ENCODE measurements around the gene IGF1R.

The IGF1R gene

GRCh38 chr15:98723195-98723594 is 74.9 kb downstream of the IGF1R start:
- H3K4me3 ChIP-seq (ENCODE audit: low read depth in 1 of 2, low read length in 2 of 2), result no peak overlapping the region
- H3K4me1 ChIP-seq (ENCODE audit: control insufficient read depth in 1 of 2, insufficient read depth in 2 of 2, low read length in 2 of 2), result peaks cover 28 to 44% of the 10 kb centered on the region in 2 donors
- no peaks in the 10 kb centered on the region for H3K9me3 ChIP-seq (ENCODE audit: control insufficient read depth in 1 of 2, low read length in 2 of 2)
- no peaks in the 10 kb centered on the region for H3K36me3 ChIP-seq (ENCODE audit: control insufficient read depth in 1 of 2, insufficient read depth in 2 of 2, low read length in 2 of 2)
- H3K27me3 ChIP-seq (ENCODE audit: control insufficient read depth in 1 of 2, insufficient read depth in 2 of 2, low read length in 2 of 2), result no peaks in the 10 kb centered on the region
- H3K27ac ChIP-seq (ENCODE audit: low read depth, low read length), result no peak overlapping the region
- no peak overlapping the region for H3K9ac ChIP-seq (ENCODE audit: low read depth in 1 of 2, low read length in 2 of 2)

- Histone ChIP-seq H3K27me3 (ENCODE audit: control insufficient read depth in 1 of 2, insufficient read depth in 2 of 2, low read length in 2 of 2) (no peaks in the 10 kb centered on the region), H3K4me3 (ENCODE audit: low read depth in 1 of 2, low read length in 2 of 2) (peak overlapping the region in 1 of 2 donors; percentile 45), H3K9ac (ENCODE audit: low read depth in 1 of 2, low read length in 2 of 2) (no peak overlapping the region), H3K4me1 (ENCODE audit: control insufficient read depth in 1 of 2, insufficient read depth in 2 of 2, low read length in 2 of 2) (peaks cover 30 to 52% of the 10 kb centered on the region in 2 donors), H3K36me3 (ENCODE audit: control insufficient read depth in 1 of 2, insufficient read depth in 2 of 2, low read length in 2 of 2) (no peaks in the 10 kb centered on the region), H3K9me3 (ENCODE audit: control insufficient read depth in 1 of 2, low read length in 2 of 2) (no peaks in the 10 kb centered on the region), H3K27ac (ENCODE audit: low read depth, low read length) (peak overlapping the region; percentile 37)
Observed at GRCh38 chr15:98724048-98724447, 75.7 kb downstream of the IGF1R start.

GRCh38 chr15:98724494-98724893 is 76.2 kb downstream of the IGF1R start:
- H3K9ac ChIP-seq (ENCODE audit: low read depth in 1 of 2, low read length in 2 of 2), result no peak overlapping the region
- H3K4me1 ChIP-seq (ENCODE audit: control insufficient read depth in 1 of 2, insufficient read depth in 2 of 2, low read length in 2 of 2), result peaks cover 30 to 55% of the 10 kb centered on the region in 2 donors
- peak overlapping the region; percentile 37 for H3K27ac ChIP-seq (ENCODE audit: low read depth, low read length)
- H3K4me3 ChIP-seq (ENCODE audit: low read depth in 1 of 2, low read length in 2 of 2), result peak overlapping the region in 1 of 2 donors; percentile 45
- H3K27me3 ChIP-seq (ENCODE audit: control insufficient read depth in 1 of 2, insufficient read depth in 2 of 2, low read length in 2 of 2), result no peaks in the 10 kb centered on the region
- H3K9me3 ChIP-seq (ENCODE audit: control insufficient read depth in 1 of 2, low read length in 2 of 2), result no peaks in the 10 kb centered on the region
- H3K36me3 ChIP-seq (ENCODE audit: control insufficient read depth in 1 of 2, insufficient read depth in 2 of 2, low read length in 2 of 2), result no peaks in the 10 kb centered on the region

GRCh38 chr15:98725874-98726273 is 77.5 kb downstream of the IGF1R start:
- Histone ChIP-seq H3K9ac (ENCODE audit: low read depth in 1 of 2, low read length in 2 of 2) (no peak overlapping the region), H3K4me3 (ENCODE audit: low read depth in 1 of 2, low read length in 2 of 2) (no peak overlapping the region), H3K36me3 (ENCODE audit: control insufficient read depth in 1 of 2, insufficient read depth in 2 of 2, low read length in 2 of 2) (no peaks in the 10 kb centered on the region), H3K9me3 (ENCODE audit: control insufficient read depth in 1 of 2, low read length in 2 of 2) (no peaks in the 10 kb centered on the region), H3K27me3 (ENCODE audit: control insufficient read depth in 1 of 2, insufficient read depth in 2 of 2, low read length in 2 of 2) (no peaks in the 10 kb centered on the region), H3K4me1 (ENCODE audit: control insufficient read depth in 1 of 2, insufficient read depth in 2 of 2, low read length in 2 of 2) (peaks cover 30 to 58% of the 10 kb centered on the region in 2 donors), H3K27ac (ENCODE audit: low read depth, low read length) (no peak overlapping the region)

GRCh38 chr15:98727115-98728040 is 79.0 kb downstream of the IGF1R start:
- H3K4me3 ChIP-seq (ENCODE audit: low read depth in 1 of 2, low read length in 2 of 2), result peak overlapping the region in 1 of 2 donors; percentile 44
- H3K27me3 ChIP-seq (ENCODE audit: control insufficient read depth in 1 of 2, insufficient read depth in 2 of 2, low read length in 2 of 2), result no peaks in the 10 kb centered on the region
- H3K9me3 ChIP-seq (ENCODE audit: control insufficient read depth in 1 of 2, low read length in 2 of 2), result no peaks in the 10 kb centered on the region
- no peaks in the 10 kb centered on the region for H3K36me3 ChIP-seq (ENCODE audit: control insufficient read depth in 1 of 2, insufficient read depth in 2 of 2, low read length in 2 of 2)
- H3K27ac ChIP-seq (ENCODE audit: low read depth, low read length), result peak overlapping the region; percentile 72
- H3K4me1 ChIP-seq (ENCODE audit: control insufficient read depth in 1 of 2, insufficient read depth in 2 of 2, low read length in 2 of 2), result peaks cover 30 to 57% of the 10 kb centered on the region in 2 donors
- H3K9ac ChIP-seq (ENCODE audit: low read depth in 1 of 2, low read length in 2 of 2), result peak overlapping the region; percentile 1 to 33

GRCh38 chr15:98728082-98728810 is 79.9 kb downstream of the IGF1R start:
- no peaks in the 10 kb centered on the region for H3K36me3 ChIP-seq (ENCODE audit: control insufficient read depth in 1 of 2, insufficient read depth in 2 of 2, low read length in 2 of 2)
- H3K9ac ChIP-seq (ENCODE audit: low read depth in 1 of 2, low read length in 2 of 2), result peak overlapping the region in 1 of 2 donors; percentile 33
- no peaks in the 10 kb centered on the region for H3K27me3 ChIP-seq (ENCODE audit: control insufficient read depth in 1 of 2, insufficient read depth in 2 of 2, low read length in 2 of 2)
- H3K4me3 ChIP-seq (ENCODE audit: low read depth in 1 of 2, low read length in 2 of 2), result no peak overlapping the region
- no peaks in the 10 kb centered on the region for H3K9me3 ChIP-seq (ENCODE audit: control insufficient read depth in 1 of 2, low read length in 2 of 2)
- peaks cover 28 to 48% of the 10 kb centered on the region in 2 donors for H3K4me1 ChIP-seq (ENCODE audit: control insufficient read depth in 1 of 2, insufficient read depth in 2 of 2, low read length in 2 of 2)
- H3K27ac ChIP-seq (ENCODE audit: low read depth, low read length), result peak overlapping the region; percentile 48

- Histone ChIP-seq H3K27me3 (ENCODE audit: control insufficient read depth in 1 of 2, insufficient read depth in 2 of 2, low read length in 2 of 2) (no peaks in the 10 kb centered on the region), H3K4me1 (ENCODE audit: control insufficient read depth in 1 of 2, insufficient read depth in 2 of 2, low read length in 2 of 2) (peaks cover 23 to 43% of the 10 kb centered on the region in 2 donors), H3K36me3 (ENCODE audit: control insufficient read depth in 1 of 2, insufficient read depth in 2 of 2, low read length in 2 of 2) (no peaks in the 10 kb centered on the region), H3K4me3 (ENCODE audit: low read depth in 1 of 2, low read length in 2 of 2) (no peak overlapping the region), H3K9ac (ENCODE audit: low read depth in 1 of 2, low read length in 2 of 2) (no peak overlapping the region), H3K27ac (ENCODE audit: low read depth, low read length) (no peak overlapping the region), H3K9me3 (ENCODE audit: control insufficient read depth in 1 of 2, low read length in 2 of 2) (no peaks in the 10 kb centered on the region)
Observed at GRCh38 chr15:98728811-98729160, 80.4 kb downstream of the IGF1R start.

- peaks cover 22 to 49% of the 10 kb centered on the region in 2 donors for H3K4me1 ChIP-seq (ENCODE audit: control insufficient read depth in 1 of 2, insufficient read depth in 2 of 2, low read length in 2 of 2)
- H3K27ac ChIP-seq (ENCODE audit: low read depth, low read length), result no peak overlapping the region
- no peak overlapping the region for H3K9ac ChIP-seq (ENCODE audit: low read depth in 1 of 2, low read length in 2 of 2)
- no peak overlapping the region for H3K4me3 ChIP-seq (ENCODE audit: low read depth in 1 of 2, low read length in 2 of 2)
- no peaks in the 10 kb centered on the region for H3K36me3 ChIP-seq (ENCODE audit: control insufficient read depth in 1 of 2, insufficient read depth in 2 of 2, low read length in 2 of 2)
- H3K9me3 ChIP-seq (ENCODE audit: control insufficient read depth in 1 of 2, low read length in 2 of 2), result no peaks in the 10 kb centered on the region
- no peaks in the 10 kb centered on the region for H3K27me3 ChIP-seq (ENCODE audit: control insufficient read depth in 1 of 2, insufficient read depth in 2 of 2, low read length in 2 of 2)
Observed at GRCh38 chr15:98729446-98730042, 81.2 kb downstream of the IGF1R start.

- Histone ChIP-seq H3K4me3 (ENCODE audit: low read depth in 1 of 2, low read length in 2 of 2) (no peak overlapping the region), H3K9ac (ENCODE audit: low read depth in 1 of 2, low read length in 2 of 2) (no peak overlapping the region), H3K27me3 (ENCODE audit: control insufficient read depth in 1 of 2, insufficient read depth in 2 of 2, low read length in 2 of 2) (no peaks in the 10 kb centered on the region), H3K4me1 (ENCODE audit: control insufficient read depth in 1 of 2, insufficient read depth in 2 of 2, low read length in 2 of 2) (peaks cover 24 to 46% of the 10 kb centered on the region in 2 donors), H3K9me3 (ENCODE audit: control insufficient read depth in 1 of 2, low read length in 2 of 2) (no peaks in the 10 kb centered on the region), H3K27ac (ENCODE audit: low read depth, low read length) (peak overlapping the region; percentile 13), H3K36me3 (ENCODE audit: control insufficient read depth in 1 of 2, insufficient read depth in 2 of 2, low read length in 2 of 2) (no peaks in the 10 kb centered on the region)
Observed at GRCh38 chr15:98730860-98731711, 82.7 kb downstream of the IGF1R start.
